Activated T-cell treated with anti-CD3 and anti-CD28 coated beads, Interleukin-2, amount 50 U/mL, for 24 hours (primary cell): ENCODE data around the gene SYNDIG1L.
"Not testable (repeated sequence)": the region's sequence is repeated elsewhere in the genome, so short reads cannot be mapped to it uniquely, and the experiment has no call there.

ENCODE experiments used
- DNase-seq: peaks from one replicate; pipeline ENCODE4 v3.0.0-alpha.2; 2020
- H3K27ac Mint-ChIP-seq: 2 replicates; pipeline ENCODE4 v1.8.0; 2020; ENCODE audit warnings: mild to moderate bottlenecking, mixed read lengths
- H3K27me3 Mint-ChIP-seq: 2 replicates; pipeline ENCODE4 v1.8.0; 2020; ENCODE audit warnings: mixed read lengths
- H3K36me3 Mint-ChIP-seq: 2 replicates; pipeline ENCODE4 v1.8.0; 2020; ENCODE audit warnings: low read depth, mixed read lengths
- H3K4me1 Mint-ChIP-seq: 2 replicates; pipeline ENCODE4 v1.8.0; 2020; ENCODE audit warnings: low read depth, mixed read lengths
- H3K4me3 Mint-ChIP-seq: 2 replicates; pipeline ENCODE4 v1.8.0; 2020; ENCODE audit warnings: mild to moderate bottlenecking, moderate library complexity, mixed read lengths
- H3K9me3 Mint-ChIP-seq: 2 replicates; pipeline ENCODE4 v1.8.0; 2020; ENCODE audit warnings: mixed read lengths

Gene SYNDIG1L

GRCh38 chr14:74402401-74403251 is 23.4 kb downstream of the SYNDIG1L start:
- H3K27me3 Mint-ChIP-seq, result no peaks in the 10 kb centered on the region
- no peaks in the 10 kb centered on the region for H3K36me3 Mint-ChIP-seq
- H3K27ac Mint-ChIP-seq, result peak overlapping the region; percentile 62
- DNase-seq, result peak; percentile 25
- H3K9me3 Mint-ChIP-seq, result no peaks in the 10 kb centered on the region
- peaks cover 17% of the 10 kb centered on the region for H3K4me1 Mint-ChIP-seq
- H3K4me3 Mint-ChIP-seq, result no peak overlapping the region

GRCh38 chr14:74401504-74402241 is 24.3 kb downstream of the SYNDIG1L start:
- Mint-ChIP-seq H3K27ac (peak overlapping the region; percentile 87), H3K4me3 (peak overlapping the region; percentile 53), H3K9me3 (no peaks in the 10 kb centered on the region), H3K36me3 (no peaks in the 10 kb centered on the region), H3K4me1 (peaks cover 17% of the 10 kb centered on the region), H3K27me3 (no peaks in the 10 kb centered on the region)
- peak; percentile 66 for DNase-seq

- H3K9me3 Mint-ChIP-seq, result no peaks in the 10 kb centered on the region
- no peak for DNase-seq
- H3K4me1 Mint-ChIP-seq, result peaks cover 17% of the 10 kb centered on the region
- H3K4me3 Mint-ChIP-seq, result peak overlapping the region; percentile 53
- H3K27me3 Mint-ChIP-seq, result no peaks in the 10 kb centered on the region
- H3K27ac Mint-ChIP-seq, result peak overlapping the region; percentile 87
- H3K36me3 Mint-ChIP-seq, result no peaks in the 10 kb centered on the region
These were observed 25.0 kb downstream of the SYNDIG1L start for GRCh38 chr14:74400919-74401503.

- Mint-ChIP-seq H3K9me3 (no peaks in the 10 kb centered on the region), H3K4me3 (no peak overlapping the region), H3K4me1 (peaks cover 17% of the 10 kb centered on the region), H3K27ac (no peak overlapping the region), H3K27me3 (no peaks in the 10 kb centered on the region), H3K36me3 (no peaks in the 10 kb centered on the region)
- peak; percentile 15 for DNase-seq
These were observed 25.9 kb downstream of the SYNDIG1L start for GRCh38 chr14:74400031-74400685.

GRCh38 chr14:74395094-74395493 is 30.9 kb downstream of the SYNDIG1L start:
- no peak overlapping the region for H3K27ac Mint-ChIP-seq
- H3K4me1 Mint-ChIP-seq, result no peaks in the 10 kb centered on the region
- H3K9me3 Mint-ChIP-seq, result no peaks in the 10 kb centered on the region
- H3K27me3 Mint-ChIP-seq, result peaks cover 9% of the 10 kb centered on the region
- no peaks in the 10 kb centered on the region for H3K36me3 Mint-ChIP-seq
- DNase-seq, result no peak
- H3K4me3 Mint-ChIP-seq, result no peak overlapping the region

DNA sequence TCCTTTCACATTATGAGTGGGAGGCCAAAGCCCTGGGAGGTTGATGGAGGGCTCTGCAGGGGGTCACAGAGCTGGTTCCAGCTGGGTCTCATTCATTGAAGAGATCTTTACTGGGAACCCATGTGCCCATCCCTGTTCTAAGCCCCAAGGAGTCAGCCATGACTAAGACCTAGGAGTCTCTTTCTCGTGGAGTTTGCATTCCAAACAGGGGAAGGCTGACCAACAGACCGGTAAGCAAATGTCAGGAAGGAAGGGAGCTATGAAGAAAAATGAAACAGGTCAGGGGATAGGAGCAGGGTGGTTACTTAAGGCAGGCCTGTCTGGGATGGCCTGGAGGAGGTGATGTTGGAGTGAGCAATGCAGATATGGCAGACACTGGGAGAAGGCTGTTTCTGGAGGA is 31.5 kb downstream of the SYNDIG1L start:
- Mint-ChIP-seq H3K4me1 (no peaks in the 10 kb centered on the region), H3K36me3 (no peaks in the 10 kb centered on the region), H3K27ac (no peak overlapping the region), H3K27me3 (peaks cover 9% of the 10 kb centered on the region), H3K9me3 (no peaks in the 10 kb centered on the region), H3K4me3 (no peak overlapping the region)
- DNase-seq, result no peak

GRCh38 chr14:74392616-74393570 is 33.1 kb downstream of the SYNDIG1L start:
- Mint-ChIP-seq H3K36me3 (no peaks in the 10 kb centered on the region), H3K4me3 (no peak overlapping the region), H3K27me3 (peaks cover 9% of the 10 kb centered on the region)

GRCh38 chr14:74391479-74391878 is 34.5 kb downstream of the SYNDIG1L start:
- no peak overlapping the region for H3K4me3 Mint-ChIP-seq
- DNase-seq, result no peak
- H3K27ac Mint-ChIP-seq, result no peak overlapping the region
- no peaks in the 10 kb centered on the region for H3K4me1 Mint-ChIP-seq
- peaks cover 9% of the 10 kb centered on the region for H3K27me3 Mint-ChIP-seq
- no peaks in the 10 kb centered on the region for H3K9me3 Mint-ChIP-seq
- no peaks in the 10 kb centered on the region for H3K36me3 Mint-ChIP-seq

More at GRCh38 chr14:74392616-74393570, 33.1 kb downstream of the SYNDIG1L start:
- H3K9me3 Mint-ChIP-seq, result no peaks in the 10 kb centered on the region
- DNase-seq, result no peak
- H3K4me1 Mint-ChIP-seq, result no peaks in the 10 kb centered on the region
- H3K27ac Mint-ChIP-seq, result no peak overlapping the region

- not testable (repeated sequence) for DNase-seq, H3K4me1 Mint-ChIP-seq, H3K27ac Mint-ChIP-seq, H3K27me3 Mint-ChIP-seq, H3K9me3 Mint-ChIP-seq, H3K36me3 Mint-ChIP-seq, H3K4me3 Mint-ChIP-seq
These were observed 35.5 kb downstream of the SYNDIG1L start for GRCh38 chr14:74390505-74390904.

GRCh38 chr14:74389980-74390379 is 36.0 kb downstream of the SYNDIG1L start:
- H3K4me1 Mint-ChIP-seq, result no peaks in the 10 kb centered on the region
- no peaks in the 10 kb centered on the region for H3K9me3 Mint-ChIP-seq
- DNase-seq, result no peak

GRCh38 chr14:74382231-74382630 is 43.8 kb downstream of the SYNDIG1L start:
- no peaks in the 10 kb centered on the region for H3K36me3 Mint-ChIP-seq
- no peak for DNase-seq
- no peak overlapping the region for H3K4me3 Mint-ChIP-seq
- no peaks in the 10 kb centered on the region for H3K4me1 Mint-ChIP-seq
- no peaks in the 10 kb centered on the region for H3K27me3 Mint-ChIP-seq
- H3K27ac Mint-ChIP-seq, result no peak overlapping the region
- H3K9me3 Mint-ChIP-seq, result no peaks in the 10 kb centered on the region

More at GRCh38 chr14:74389980-74390379, 36.0 kb downstream of the SYNDIG1L start:
- Mint-ChIP-seq H3K4me3 (no peak overlapping the region), H3K27me3 (peaks cover 9% of the 10 kb centered on the region), H3K27ac (no peak overlapping the region), H3K36me3 (no peaks in the 10 kb centered on the region)

- not testable (repeated sequence) for H3K4me3 Mint-ChIP-seq, H3K9me3 Mint-ChIP-seq, H3K36me3 Mint-ChIP-seq, DNase-seq, H3K4me1 Mint-ChIP-seq, H3K27me3 Mint-ChIP-seq, H3K27ac Mint-ChIP-seq
These were observed 44.4 kb downstream of the SYNDIG1L start for GRCh38 chr14:74381571-74381970.

DNA sequence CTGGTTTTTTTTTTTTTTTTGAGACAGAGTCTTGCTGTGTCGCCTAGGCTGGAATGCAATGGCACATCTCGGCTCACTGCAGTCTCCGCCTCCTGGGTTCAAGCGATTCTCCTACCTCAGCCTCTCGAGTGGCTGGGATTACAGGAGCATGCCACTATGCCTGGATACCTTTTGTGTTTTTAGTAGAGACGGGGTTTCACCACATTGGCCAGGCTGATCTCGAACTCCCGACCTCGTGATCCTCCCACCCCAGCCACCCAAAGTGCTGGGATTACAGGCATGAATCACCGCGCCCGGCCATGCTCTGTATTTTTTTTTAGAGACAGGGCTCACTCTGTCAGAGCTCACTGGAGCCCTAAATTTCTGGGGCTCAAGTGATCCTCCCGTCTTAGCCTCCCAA is 45.2 kb downstream of the SYNDIG1L start:
- no peaks in the 10 kb centered on the region for H3K27me3 Mint-ChIP-seq
- H3K36me3 Mint-ChIP-seq, result no peaks in the 10 kb centered on the region
- no peak overlapping the region for H3K4me3 Mint-ChIP-seq
- H3K4me1 Mint-ChIP-seq, result no peaks in the 10 kb centered on the region
- H3K27ac Mint-ChIP-seq, result no peak overlapping the region
- no peak for DNase-seq
- H3K9me3 Mint-ChIP-seq, result no peaks in the 10 kb centered on the region
